ENCODE measurements around the gene NRP2. TPM values are rescaled to one million over a fixed set of nuclear protein-coding genes. Genes with fewer than 3 reads are reported as not detected.

The NRP2 gene
- total and polyA plus RNA-seq, 2 donors (not counting 1 experiment from before 2014, with no cell fraction given) = 1.8 to 6.8 TPM

DNA sequence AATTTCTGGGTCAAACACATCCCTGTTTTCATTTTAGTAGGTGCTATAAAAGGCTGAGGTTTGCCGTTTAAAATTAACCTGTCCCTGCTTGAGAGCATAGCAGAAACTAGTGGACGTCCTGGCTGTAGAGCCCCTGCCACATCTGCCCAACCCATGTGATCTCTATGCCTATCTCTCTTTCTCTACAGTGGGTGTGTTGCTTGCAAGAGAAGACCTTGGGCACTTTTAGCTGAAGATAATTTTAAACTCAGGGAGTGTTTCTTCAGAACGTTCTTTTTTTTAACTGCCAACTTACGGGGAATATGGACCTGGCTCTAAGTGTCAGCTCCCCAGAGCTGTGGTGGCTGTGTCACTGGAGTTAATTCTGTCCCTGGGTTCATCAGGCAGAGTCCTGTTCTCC is 100.6 kb downstream of the NRP2 start:
- Histone ChIP-seq H3K4me2 (replicated peaks; ENCODE audit: low read depth, low read length, poor library complexity, severe bottlenecking) (no peak overlapping the region), H3K4me1 (ENCODE audit: control insufficient read depth in 2 of 2, insufficient read depth in 2 of 2, low read length in 2 of 2) (peaks cover 0 to 3% of the 10 kb centered on the region in 2 donors), H3K27ac (ENCODE audit: low read length in 2 of 2) (no peak overlapping the region), H3K36me3 (replicated peaks in 1 of 2; ENCODE audit: control extremely low read depth in 1 of 2, control insufficient read depth in 1 of 2, extremely low read depth in 1 of 2, insufficient read depth in 2 of 2, low read length in 1 of 2) (no peaks in the 10 kb centered on the region), H3K4me3 (ENCODE audit: control extremely low read depth in 1 of 5, extremely low read depth in 1 of 5, insufficient read depth in 1 of 5, low read depth in 2 of 5, low read length in 4 of 5) (no peak overlapping the region), H2AFZ (ENCODE audit: insufficient read depth, low read depth, low read length, poor library complexity, severe bottlenecking) (no peak overlapping the region), H4K20me1 (ENCODE audit: control insufficient read depth, insufficient read depth, low read length, poor library complexity, severe bottlenecking) (no peaks in the 10 kb centered on the region), H3K27me3 (replicated peaks in 1 of 4; ENCODE audit: control extremely low read depth in 1 of 4, control insufficient read depth in 3 of 4, insufficient read depth in 4 of 4, low read length in 3 of 4) (no peaks in the 10 kb centered on the region), H3K9ac (ENCODE audit: low read length) (no peak overlapping the region), H3K9me3 (ENCODE audit: control extremely low read depth in 1 of 3, control insufficient read depth in 2 of 3, insufficient read depth in 1 of 3, low read length in 2 of 3) (no peaks in the 10 kb centered on the region), H3K79me2 (ENCODE audit: control insufficient read depth, insufficient read depth, low read length) (no peaks in the 10 kb centered on the region)
- ATAC-seq (ENCODE audit: low read depth) = no peak
- no peak overlapping the region for H3K27ac Mint-ChIP-seq
- H3K27me3 Mint-ChIP-seq = peaks cover 10% of the 10 kb centered on the region
- no peaks in the 10 kb centered on the region for H3K4me1 Mint-ChIP-seq
- intact Hi-C loops (cut with micrococcal nuclease) = no loop called here
- no peak overlapping the region for H3K4me3 Mint-ChIP-seq
- 67% methylated on average over 2 of the region's 4 CpGs for WGBS (ENCODE audit: insufficient coverage)
- CTCF ChIA-PET = no interaction called here
- no peak for TF ChIP-seq EZH2 (IDR thresholded peaks at IDR 0.05; ENCODE audit: borderline replicate concordance, insufficient read depth, low read depth, low read length, poor library complexity, severe bottlenecking)
- TF ChIP-seq, protein P1, sequence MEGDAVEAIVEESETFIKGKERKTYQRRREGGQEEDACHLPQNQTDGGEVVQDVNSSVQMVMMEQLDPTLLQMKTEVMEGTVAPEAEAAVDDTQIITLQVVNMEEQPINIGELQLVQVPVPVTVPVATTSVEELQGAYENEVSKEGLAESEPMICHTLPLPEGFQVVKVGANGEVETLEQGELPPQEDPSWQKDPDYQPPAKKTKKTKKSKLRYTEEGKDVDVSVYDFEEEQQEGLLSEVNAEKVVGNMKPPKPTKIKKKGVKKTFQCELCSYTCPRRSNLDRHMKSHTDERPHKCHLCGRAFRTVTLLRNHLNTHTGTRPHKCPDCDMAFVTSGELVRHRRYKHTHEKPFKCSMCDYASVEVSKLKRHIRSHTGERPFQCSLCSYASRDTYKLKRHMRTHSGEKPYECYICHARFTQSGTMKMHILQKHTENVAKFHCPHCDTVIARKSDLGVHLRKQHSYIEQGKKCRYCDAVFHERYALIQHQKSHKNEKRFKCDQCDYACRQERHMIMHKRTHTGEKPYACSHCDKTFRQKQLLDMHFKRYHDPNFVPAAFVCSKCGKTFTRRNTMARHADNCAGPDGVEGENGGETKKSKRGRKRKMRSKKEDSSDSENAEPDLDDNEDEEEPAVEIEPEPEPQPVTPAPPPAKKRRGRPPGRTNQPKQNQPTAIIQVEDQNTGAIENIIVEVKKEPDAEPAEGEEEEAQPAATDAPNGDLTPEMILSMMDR (IDR thresholded peaks at IDR 0.05) = no peak
- DNase-seq = no peak
- POLR2A ChIA-PET = no interaction called here
- H3K9me3 Mint-ChIP-seq (ENCODE audit: insufficient read depth) = no peaks in the 10 kb centered on the region

- peaks cover 7% of the 10 kb centered on the region for H3K27me3 Mint-ChIP-seq
- no peaks in the 10 kb centered on the region for H3K4me1 Mint-ChIP-seq
- H3K36me3 ChIP-seq (replicated peaks in 1 of 2; ENCODE audit: control extremely low read depth in 1 of 2, control insufficient read depth in 1 of 2, extremely low read depth in 1 of 2, insufficient read depth in 2 of 2, low read length in 1 of 2) = no peaks in the 10 kb centered on the region
- H3K4me2 ChIP-seq (replicated peaks; ENCODE audit: low read depth, low read length, poor library complexity, severe bottlenecking) = no peak overlapping the region
- H2AFZ ChIP-seq (ENCODE audit: insufficient read depth, low read depth, low read length, poor library complexity, severe bottlenecking) = no peak overlapping the region
- H3K9me3 ChIP-seq (ENCODE audit: control extremely low read depth in 1 of 3, control insufficient read depth in 2 of 3, insufficient read depth in 1 of 3, low read length in 2 of 3) = no peaks in the 10 kb centered on the region
- no peak overlapping the region for H3K27ac Mint-ChIP-seq
- H4K20me1 ChIP-seq (ENCODE audit: control insufficient read depth, insufficient read depth, low read length, poor library complexity, severe bottlenecking) = no peaks in the 10 kb centered on the region
- no peak for DNase-seq
- no peak for ATAC-seq (ENCODE audit: low read depth)
- 90% methylated on average over 5 of the region's 5 CpGs for WGBS (ENCODE audit: insufficient coverage)
- intact Hi-C loops (cut with micrococcal nuclease) = no loop called here
- ChIA-PET POLR2A (no interaction called here), CTCF (no interaction called here)
- no peak overlapping the region for H3K4me3 ChIP-seq (ENCODE audit: control extremely low read depth in 1 of 5, extremely low read depth in 1 of 5, insufficient read depth in 1 of 5, low read depth in 2 of 5, low read length in 4 of 5)
- TF ChIP-seq EZH2 (IDR thresholded peaks at IDR 0.05; ENCODE audit: borderline replicate concordance, insufficient read depth, low read depth, low read length, poor library complexity, severe bottlenecking) = no peak
- TF ChIP-seq, protein P1 (IDR thresholded peaks at IDR 0.05) = no peak
- no peaks in the 10 kb centered on the region for H3K9me3 Mint-ChIP-seq (ENCODE audit: insufficient read depth)
- no peak overlapping the region for H3K9ac ChIP-seq (ENCODE audit: low read length)
- H3K4me1 ChIP-seq (ENCODE audit: control insufficient read depth in 2 of 2, insufficient read depth in 2 of 2, low read length in 2 of 2) = peaks cover 0 to 3% of the 10 kb centered on the region in 2 donors
- no peak overlapping the region for H3K4me3 Mint-ChIP-seq
- no peaks in the 10 kb centered on the region for H3K27me3 ChIP-seq (replicated peaks in 1 of 4; ENCODE audit: control extremely low read depth in 1 of 4, control insufficient read depth in 3 of 4, insufficient read depth in 4 of 4, low read length in 3 of 4)
- no peak overlapping the region for H3K27ac ChIP-seq (ENCODE audit: low read length in 2 of 2)
- no peaks in the 10 kb centered on the region for H3K79me2 ChIP-seq (ENCODE audit: control insufficient read depth, insufficient read depth, low read length)
Measured at GRCh38 chr2:205783872-205784499, 101.7 kb downstream of the NRP2 start.

Data from B cell (primary cell).